T-helper 2 cell (primary cell): ENCODE data around the gene PGPEP1.
"Not testable (repeated sequence)": the region's sequence is repeated elsewhere in the genome, so short reads cannot be mapped to it uniquely, and the experiment has no call there.

Experiments
- DNase-seq, 5 experiments: peaks; one replicate each; pipeline versions ENCODE4 v3.0.0 to v3.0.0-alpha.2; 2012 to 2022

Gene PGPEP1

GRCh38 chr19:18364826-18365528 is 24.6 kb downstream of the PGPEP1 start:
- DNase-seq = no peak

DNA sequence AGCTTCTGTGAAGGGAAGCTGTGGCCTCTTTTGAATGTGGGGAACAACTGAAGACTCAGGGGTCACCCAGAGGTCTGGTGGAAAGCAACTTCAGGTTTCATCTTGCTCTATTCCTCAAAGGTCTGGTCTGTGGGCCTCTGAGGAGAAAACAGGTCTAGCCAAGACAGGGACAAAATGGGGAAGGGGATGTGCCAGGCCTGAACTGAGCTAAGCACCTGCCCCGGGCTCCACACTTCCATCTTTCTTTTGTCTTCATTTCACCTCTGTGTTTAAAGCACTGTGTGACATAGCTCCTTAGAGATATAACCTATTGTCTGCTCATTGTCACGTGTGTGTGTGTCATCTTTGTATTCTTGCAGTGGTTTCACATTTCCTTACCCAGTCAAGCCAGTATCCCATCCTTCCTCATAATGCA is 25.6 kb downstream of the PGPEP1 start:
- DNase-seq = no peak

DNA sequence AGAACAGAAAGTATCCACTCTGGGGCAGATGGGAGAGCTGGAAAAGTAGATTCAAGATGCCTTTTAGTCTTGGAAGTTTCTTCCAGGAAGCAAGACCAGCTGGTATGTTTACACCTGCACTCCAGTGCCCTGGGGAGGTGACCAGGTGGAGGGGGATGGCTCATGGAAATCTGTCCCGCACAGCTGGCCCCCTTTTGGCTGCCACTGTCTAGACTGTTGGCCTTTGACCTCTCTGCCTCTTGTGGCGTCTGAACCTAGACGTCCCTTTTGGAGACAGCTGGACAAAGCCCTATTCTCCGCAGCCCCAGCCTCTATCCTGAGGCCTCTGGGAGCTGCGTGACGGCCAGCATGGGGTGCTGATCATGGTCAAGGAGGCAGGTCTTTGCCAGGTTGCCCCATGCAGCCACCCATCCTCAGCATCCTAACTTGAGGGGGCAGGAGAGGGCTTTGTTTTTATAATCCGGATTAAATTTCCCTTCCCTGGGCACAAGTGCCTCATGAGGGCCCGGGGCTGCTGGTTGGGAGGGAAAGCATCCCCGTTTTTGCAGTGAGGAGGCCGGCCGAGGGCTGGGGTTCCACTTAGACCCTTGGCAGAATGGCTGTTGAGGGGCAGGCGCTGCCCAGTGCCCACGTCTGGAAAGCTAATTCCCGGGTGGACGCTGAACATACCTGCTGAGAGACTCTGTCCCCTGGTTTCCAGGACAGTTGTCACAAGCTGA is 28.3 kb downstream of the PGPEP1 start:
- no peak for DNase-seq

DNA sequence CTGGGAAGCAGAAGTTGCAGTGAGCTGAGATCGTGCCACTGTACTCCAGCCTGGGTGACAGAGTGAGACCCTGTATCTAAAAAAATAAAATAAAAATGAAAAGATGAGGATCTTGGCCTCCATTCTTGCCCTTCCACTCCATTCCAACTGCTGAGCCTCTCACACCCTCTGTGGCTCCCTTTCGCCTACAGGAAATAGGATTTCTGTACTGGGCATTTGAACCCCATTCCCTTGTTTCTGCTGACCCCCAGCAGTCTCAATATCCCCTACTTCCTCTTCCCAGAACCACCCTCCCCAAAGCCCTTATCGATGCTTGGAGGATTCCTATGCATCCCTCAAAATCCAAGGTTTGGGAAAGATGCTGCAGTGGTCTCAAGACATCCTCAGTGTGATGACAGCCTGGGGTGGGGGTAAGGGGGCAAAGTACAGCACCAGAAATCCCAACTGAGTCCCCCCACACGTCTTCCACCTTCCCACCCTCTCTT is 33.1 kb downstream of the PGPEP1 start:
- no peak for DNase-seq

DNA sequence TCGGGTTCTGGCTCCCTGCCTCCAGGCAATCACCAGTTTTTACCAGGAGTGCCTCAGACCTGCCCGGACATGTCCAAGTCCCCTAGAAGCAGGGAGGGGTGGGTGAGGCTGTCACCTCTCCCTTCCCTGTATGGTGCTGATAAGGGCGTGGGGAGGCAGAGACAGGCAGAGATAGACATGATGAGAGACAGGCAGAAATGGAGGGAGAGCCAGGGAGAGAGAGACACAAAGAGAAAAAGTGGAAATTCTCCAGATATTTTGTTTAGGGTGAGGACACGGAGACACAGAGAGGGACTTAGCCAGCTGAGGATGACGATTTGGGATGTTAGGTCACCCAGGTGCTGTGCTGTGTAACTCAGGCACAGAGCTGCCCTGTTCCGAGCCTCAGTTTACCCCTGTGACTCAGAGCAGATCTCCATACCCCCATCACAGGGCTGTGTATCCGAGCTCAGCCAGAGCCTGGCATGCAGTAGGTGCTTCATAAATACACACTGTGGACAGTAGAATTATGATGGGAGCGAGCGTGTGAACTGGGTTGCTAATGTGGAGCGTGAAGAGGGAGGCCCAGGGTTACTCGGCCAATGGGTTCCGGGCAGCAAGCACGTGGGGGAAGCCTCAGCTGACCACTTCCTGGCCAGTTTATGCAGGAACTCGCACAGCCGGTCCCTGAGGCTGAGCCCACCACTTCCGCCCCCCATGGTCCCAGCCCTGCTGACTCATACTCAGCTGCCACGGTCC is 33.7 kb downstream of the PGPEP1 start:
- DNase-seq = peak in 2 of 5 experiments; percentile 32 to 87

DNA sequence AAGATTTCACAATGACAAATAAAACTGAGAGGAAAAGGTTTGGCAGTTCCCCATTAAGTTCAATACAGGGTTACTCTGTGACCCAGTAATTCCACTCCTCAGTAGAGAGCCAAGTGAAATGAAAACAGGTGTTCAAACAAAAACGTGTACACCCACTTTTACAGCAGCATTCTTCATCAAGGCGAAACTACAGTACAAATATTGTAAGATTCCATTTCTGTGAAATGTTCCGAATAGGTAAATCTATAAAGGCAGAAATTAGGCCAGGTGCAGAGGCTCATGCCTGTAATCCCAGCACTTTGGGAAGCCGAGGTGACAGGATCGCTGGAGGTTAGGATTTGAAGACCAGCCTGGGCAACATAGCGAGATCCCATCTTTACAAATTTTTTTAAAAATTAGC is 36.6 kb downstream of the PGPEP1 start:
- DNase-seq = no peak

- DNase-seq = no peak
Observed at GRCh38 chr19:18379803-18380747, 39.7 kb downstream of the PGPEP1 start.

GRCh38 chr19:18380843-18381242 is 40.4 kb downstream of the PGPEP1 start:
- DNase-seq = no peak

GRCh38 chr19:18383622-18384021 is 43.2 kb downstream of the PGPEP1 start:
- DNase-seq = not testable (repeated sequence)

DNA sequence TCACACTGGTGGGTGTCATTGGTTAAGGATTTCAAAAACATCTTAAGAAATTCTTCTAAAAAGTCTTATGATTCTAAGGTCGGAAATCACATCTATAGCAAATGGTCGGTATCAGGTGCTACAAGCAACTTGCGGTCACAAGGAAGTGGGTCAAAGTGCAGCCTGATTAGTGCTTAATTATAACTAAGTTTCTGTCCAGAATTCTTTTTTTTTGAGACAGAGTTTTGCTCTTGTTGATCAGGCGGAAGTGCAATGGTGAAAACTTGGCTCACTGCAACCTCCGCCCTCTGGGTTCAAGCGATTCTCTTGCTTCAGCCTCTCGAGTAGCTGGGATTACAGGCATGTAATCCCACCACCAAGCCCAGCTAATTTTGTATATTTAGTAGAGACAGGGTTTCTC is 44.4 kb downstream of the PGPEP1 start:
- DNase-seq = no peak

- DNase-seq = no peak
Observed at GRCh38 chr19:18385359-18385674, 44.9 kb downstream of the PGPEP1 start.

- DNase-seq = peak in 2 of 5 experiments; percentile 15 to 34
Observed at GRCh38 chr19:18385675-18386542, 45.5 kb downstream of the PGPEP1 start, which contains the start of gene GDF15. GDF15 (plus strand) TSS chr19:18386158; CDS start chr19:18386190, 32 bp downstream.

- DNase-seq = no peak
Observed at GRCh38 chr19:18386543-18387271, 46.3 kb downstream of the PGPEP1 start.

DNA sequence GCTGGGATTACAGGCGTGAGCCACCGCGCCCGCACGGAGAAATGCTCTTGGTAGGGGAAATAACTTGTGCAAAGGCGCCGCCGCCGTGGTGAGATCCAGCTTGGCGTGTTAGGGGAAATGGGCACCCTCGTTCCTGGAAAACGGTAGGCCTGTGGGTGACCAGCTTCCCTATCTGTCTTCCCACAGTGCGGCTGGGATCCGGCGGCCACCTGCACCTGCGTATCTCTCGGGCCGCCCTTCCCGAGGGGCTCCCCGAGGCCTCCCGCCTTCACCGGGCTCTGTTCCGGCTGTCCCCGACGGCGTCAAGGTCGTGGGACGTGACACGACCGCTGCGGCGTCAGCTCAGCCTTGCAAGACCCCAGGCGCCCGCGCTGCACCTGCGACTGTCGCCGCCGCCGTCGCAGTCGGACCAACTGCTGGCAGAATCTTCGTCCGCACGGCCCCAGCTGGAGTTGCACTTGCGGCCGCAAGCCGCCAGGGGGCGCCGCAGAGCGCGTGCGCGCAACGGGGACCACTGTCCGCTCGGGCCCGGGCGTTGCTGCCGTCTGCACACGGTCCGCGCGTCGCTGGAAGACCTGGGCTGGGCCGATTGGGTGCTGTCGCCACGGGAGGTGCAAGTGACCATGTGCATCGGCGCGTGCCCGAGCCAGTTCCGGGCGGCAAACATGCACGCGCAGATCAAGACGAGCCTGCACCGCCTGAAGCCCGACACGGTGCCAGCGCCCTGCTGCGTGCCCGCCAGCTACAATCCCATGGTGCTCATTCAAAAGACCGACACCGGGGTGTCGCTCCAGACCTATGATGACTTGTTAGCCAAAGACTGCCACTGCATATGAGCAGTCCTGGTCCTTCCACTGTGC is 47.9 kb downstream of the PGPEP1 start:
- peak; percentile 54 to 71 (median 66) for DNase-seq

- DNase-seq = no peak
Observed at GRCh38 chr19:18388960-18389725, 48.7 kb downstream of the PGPEP1 start.

DNA sequence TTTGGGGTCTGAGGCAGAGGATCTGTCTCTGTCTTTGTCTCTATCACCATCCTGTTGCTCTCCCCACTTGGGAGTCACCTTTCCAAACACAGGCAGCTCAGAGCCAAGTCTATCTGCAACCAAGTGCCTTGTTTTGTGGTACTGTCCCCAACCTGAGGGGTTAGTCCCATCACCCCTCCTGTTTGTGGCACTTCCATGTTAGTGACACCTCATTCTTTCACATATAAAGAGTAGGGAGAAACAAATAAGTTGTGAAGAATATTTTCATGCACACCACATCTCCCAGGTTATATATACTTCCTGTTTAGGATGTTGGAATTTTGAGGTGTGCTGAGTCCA is 49.3 kb downstream of the PGPEP1 start:
- DNase-seq = no peak

DNA sequence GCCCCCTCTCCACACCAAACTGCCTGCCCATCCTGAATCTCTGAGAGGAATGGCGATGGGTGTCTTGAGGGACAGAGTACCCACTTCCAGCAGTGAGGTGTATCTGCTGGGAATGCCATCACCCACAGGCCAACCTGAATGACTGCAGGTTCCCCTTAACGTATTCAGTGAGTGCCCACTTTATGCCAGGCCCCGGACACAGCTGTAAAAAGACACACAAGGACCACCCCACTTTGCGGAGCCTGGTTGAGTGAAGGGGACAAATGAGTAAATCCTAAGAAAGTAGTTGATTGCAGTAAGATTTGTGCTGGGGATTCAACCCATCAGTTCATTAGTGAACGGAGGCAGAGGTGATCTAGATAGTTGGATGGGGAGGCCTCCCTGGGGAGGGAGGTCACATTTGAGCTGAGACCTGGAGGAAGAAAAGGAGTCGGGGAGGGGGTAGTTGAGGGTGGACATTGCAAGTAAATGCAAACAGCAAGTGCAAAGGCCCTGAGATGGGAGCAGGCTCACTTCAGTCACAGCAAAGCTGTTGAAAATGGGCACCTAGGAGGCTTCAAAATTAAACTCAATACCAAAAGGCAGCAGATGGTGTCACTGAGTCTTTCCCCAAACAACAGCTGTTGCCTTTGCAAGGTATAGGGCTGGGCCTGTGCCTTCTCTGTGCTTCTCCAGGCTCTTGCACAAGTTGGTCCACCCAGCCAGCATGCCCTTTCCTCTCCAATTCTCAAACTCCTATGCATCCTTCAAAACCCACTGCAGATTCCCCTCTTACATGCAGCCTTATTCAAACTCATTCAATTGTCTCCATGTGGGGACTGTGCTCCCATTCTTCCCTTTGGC is 49.9 kb downstream of the PGPEP1 start:
- DNase-seq = no peak

- no peak for DNase-seq
Observed at GRCh38 chr19:18391509-18392075, 51.2 kb downstream of the PGPEP1 start.
